SK-N-SH treated with all-trans-retinoic acid at 6 μM for 48 hours (cell line): ENCODE data around the gene NFKBIZ.

Source experiments
- OSR1 ChIP-seq: fragments of 250-450 bp; sonication (Bioruptor Pico); IDR thresholded peaks from 2 replicates; pipeline ENCODE4 v1.8.0; 2022; ENCODE audit warnings: moderate library complexity, mild to moderate bottlenecking, inconsistent platforms
- PPARA ChIP-seq: fragments of 250-450 bp; sonication (Bioruptor Pico); IDR thresholded peaks from 2 replicates; pipeline ENCODE4 v1.5.0; 2020; ENCODE audit warnings: mild to moderate bottlenecking, borderline replicate concordance
- RARB ChIP-seq: fragments of 250-450 bp; sonication (Bioruptor Pico); IDR thresholded peaks from 2 replicates; pipeline ENCODE4 v1.8.0; 2021; ENCODE audit warnings: mild to moderate bottlenecking, moderate library complexity
- SNAI2 ChIP-seq: fragments of 250-450 bp; sonication (Bioruptor Pico); IDR thresholded peaks from 2 replicates; pipeline ENCODE4 v1.5.0; 2020; ENCODE audit warnings: mild to moderate bottlenecking, moderate library complexity
- TCF4 ChIP-seq: fragments of 250-450 bp; sonication (Bioruptor Pico); IDR thresholded peaks from 2 replicates; pipeline ENCODE4 v1.8.0; 2021; ENCODE audit warnings: mild to moderate bottlenecking, moderate library complexity, borderline replicate concordance
- TOX ChIP-seq: fragments of 250-450 bp; sonication (Bioruptor Pico); IDR thresholded peaks from 2 replicates; pipeline ENCODE4 v1.8.0; 2021; ENCODE audit warnings: mild to moderate bottlenecking, moderate library complexity, borderline replicate concordance
- ZFP3 ChIP-seq: fragments of 250-450 bp; sonication (Bioruptor Pico); IDR thresholded peaks from 2 replicates; pipeline ENCODE4 v1.5.0; 2020; ENCODE audit warnings: mild to moderate bottlenecking, moderate library complexity
- ZFP30 ChIP-seq: fragments of 450-650 bp; formaldehyde crosslinking; IDR thresholded peaks from 2 replicates; pipeline ENCODE4 v1.5.0; 2022; ENCODE audit warnings: mild to moderate bottlenecking, moderate library complexity
- ZNF565 ChIP-seq: fragments of 450-650 bp; formaldehyde crosslinking; conservative IDR thresholded peaks from 2 replicates; pipeline ENCODE4 v1.5.0; 2020; ENCODE audit warnings: low read depth, mild to moderate bottlenecking, moderate library complexity
- ZNF8 ChIP-seq: fragments of 450-650 bp; formaldehyde crosslinking; IDR thresholded peaks from 2 replicates; pipeline ENCODE4 v1.5.0; 2020; ENCODE audit warnings: mild to moderate bottlenecking, moderate library complexity
- TF ChIP-seq, protein P1 (sequence below): fragments of 250-450 bp; sonication (Bioruptor Pico); IDR thresholded peaks from 2 replicates; pipeline ENCODE4 v1.8.0; 2021; ENCODE audit warnings: low read depth, mild to moderate bottlenecking, moderate library complexity, borderline replicate concordance
- TF ChIP-seq, protein P2 (sequence below): fragments of 250-450 bp; sonication (Bioruptor Pico); IDR thresholded peaks from 2 replicates; pipeline ENCODE4 v1.5.1; 2020; ENCODE audit warnings: low read depth, mild to moderate bottlenecking, moderate library complexity
- TF ChIP-seq, protein P3 (sequence below): fragments of 250-450 bp; sonication (Bioruptor Pico); IDR thresholded peaks from 2 replicates; pipeline ENCODE4 v1.8.0; 2020; ENCODE audit warnings: mild to moderate bottlenecking, moderate library complexity, borderline replicate concordance
- TF ChIP-seq, protein P4 (sequence below): fragments of 250-450 bp; sonication (Bioruptor Pico); IDR thresholded peaks from 2 replicates; pipeline ENCODE4 v1.5.1; 2021; ENCODE audit warnings: mild to moderate bottlenecking, moderate library complexity

DNA sequence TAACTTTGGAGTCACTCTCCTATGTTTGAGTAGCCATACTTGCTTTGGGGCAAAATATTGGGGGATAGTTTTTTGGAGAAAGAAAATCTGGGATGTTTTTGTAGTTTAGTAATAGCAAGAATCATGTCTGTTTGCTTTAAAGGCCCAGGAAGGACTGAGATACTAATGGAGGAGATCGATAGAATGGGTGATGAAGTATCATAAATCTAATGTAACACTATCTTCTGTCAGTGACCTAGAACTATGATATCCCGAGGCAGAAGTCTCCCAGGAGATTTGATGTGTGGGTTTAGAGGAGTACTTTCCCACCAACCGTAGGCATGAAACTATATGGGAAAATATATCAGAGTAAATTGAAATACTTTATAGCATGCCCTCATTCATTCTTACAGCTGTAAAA, 21.0 kb upstream of the NFKBIZ start:
- no peak for TF ChIP-seq TOX (CRISPR knock-in tag)
- TF ChIP-seq, protein P1, sequence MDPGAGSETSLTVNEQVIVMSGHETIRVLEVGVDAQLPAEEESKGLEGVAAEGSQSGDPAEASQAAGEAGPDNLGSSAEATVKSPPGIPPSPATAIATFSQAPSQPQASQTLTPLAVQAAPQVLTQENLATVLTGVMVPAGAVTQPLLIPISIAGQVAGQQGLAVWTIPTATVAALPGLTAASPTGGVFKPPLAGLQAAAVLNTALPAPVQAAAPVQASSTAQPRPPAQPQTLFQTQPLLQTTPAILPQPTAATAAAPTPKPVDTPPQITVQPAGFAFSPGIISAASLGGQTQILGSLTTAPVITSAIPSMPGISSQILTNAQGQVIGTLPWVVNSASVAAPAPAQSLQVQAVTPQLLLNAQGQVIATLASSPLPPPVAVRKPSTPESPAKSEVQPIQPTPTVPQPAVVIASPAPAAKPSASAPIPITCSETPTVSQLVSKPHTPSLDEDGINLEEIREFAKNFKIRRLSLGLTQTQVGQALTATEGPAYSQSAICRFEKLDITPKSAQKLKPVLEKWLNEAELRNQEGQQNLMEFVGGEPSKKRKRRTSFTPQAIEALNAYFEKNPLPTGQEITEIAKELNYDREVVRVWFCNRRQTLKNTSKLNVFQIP (CRISPR knock-in tag), result no peak
- TF ChIP-seq OSR1 (CRISPR knock-in tag), result no peak
- no peak for TF ChIP-seq ZNF8 (CRISPR knock-in tag)
- TF ChIP-seq, protein P2, sequence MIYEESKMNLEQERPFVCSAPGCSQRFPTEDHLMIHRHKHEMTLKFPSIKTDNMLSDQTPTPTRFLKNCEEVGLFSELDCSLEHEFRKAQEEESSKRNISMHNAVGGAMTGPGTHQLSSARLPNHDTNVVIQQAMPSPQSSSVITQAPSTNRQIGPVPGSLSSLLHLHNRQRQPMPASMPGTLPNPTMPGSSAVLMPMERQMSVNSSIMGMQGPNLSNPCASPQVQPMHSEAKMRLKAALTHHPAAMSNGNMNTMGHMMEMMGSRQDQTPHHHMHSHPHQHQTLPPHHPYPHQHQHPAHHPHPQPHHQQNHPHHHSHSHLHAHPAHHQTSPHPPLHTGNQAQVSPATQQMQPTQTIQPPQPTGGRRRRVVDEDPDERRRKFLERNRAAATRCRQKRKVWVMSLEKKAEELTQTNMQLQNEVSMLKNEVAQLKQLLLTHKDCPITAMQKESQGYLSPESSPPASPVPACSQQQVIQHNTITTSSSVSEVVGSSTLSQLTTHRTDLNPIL, result no peak
- no peak for TF ChIP-seq TCF4
- TF ChIP-seq ZFP3 (CRISPR knock-in tag), result no peak
- TF ChIP-seq RARB (CRISPR knock-in tag), result no peak
- no peak for TF ChIP-seq ZNF565 (CRISPR knock-in tag)
- no peak for TF ChIP-seq SNAI2 (CRISPR knock-in tag)
- TF ChIP-seq, protein P3, sequence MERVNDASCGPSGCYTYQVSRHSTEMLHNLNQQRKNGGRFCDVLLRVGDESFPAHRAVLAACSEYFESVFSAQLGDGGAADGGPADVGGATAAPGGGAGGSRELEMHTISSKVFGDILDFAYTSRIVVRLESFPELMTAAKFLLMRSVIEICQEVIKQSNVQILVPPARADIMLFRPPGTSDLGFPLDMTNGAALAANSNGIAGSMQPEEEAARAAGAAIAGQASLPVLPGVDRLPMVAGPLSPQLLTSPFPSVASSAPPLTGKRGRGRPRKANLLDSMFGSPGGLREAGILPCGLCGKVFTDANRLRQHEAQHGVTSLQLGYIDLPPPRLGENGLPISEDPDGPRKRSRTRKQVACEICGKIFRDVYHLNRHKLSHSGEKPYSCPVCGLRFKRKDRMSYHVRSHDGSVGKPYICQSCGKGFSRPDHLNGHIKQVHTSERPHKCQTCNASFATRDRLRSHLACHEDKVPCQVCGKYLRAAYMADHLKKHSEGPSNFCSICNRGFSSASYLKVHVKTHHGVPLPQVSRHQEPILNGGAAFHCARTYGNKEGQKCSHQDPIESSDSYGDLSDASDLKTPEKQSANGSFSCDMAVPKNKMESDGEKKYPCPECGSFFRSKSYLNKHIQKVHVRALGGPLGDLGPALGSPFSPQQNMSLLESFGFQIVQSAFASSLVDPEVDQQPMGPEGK (CRISPR knock-in tag), result no peak
- TF ChIP-seq PPARA (CRISPR knock-in tag), result no peak
- TF ChIP-seq, protein P4, sequence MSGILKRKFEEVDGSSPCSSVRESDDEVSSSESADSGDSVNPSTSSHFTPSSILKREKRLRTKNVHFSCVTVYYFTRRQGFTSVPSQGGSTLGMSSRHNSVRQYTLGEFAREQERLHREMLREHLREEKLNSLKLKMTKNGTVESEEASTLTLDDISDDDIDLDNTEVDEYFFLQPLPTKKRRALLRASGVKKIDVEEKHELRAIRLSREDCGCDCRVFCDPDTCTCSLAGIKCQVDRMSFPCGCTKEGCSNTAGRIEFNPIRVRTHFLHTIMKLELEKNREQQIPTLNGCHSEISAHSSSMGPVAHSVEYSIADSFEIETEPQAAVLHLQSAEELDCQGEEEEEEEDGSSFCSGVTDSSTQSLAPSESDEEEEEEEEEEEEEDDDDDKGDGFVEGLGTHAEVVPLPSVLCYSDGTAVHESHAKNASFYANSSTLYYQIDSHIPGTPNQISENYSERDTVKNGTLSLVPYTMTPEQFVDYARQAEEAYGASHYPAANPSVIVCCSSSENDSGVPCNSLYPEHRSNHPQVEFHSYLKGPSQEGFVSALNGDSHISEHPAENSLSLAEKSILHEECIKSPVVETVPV, result no peak
- TF ChIP-seq ZFP30 (CRISPR knock-in tag), result no peak
